Measurements from ENCODE around the gene CDC42BPA.
"Not testable (repeated sequence)": the region's sequence is repeated elsewhere in the genome, so short reads cannot be mapped to it uniquely, and the experiment has no call there.

DNA sequence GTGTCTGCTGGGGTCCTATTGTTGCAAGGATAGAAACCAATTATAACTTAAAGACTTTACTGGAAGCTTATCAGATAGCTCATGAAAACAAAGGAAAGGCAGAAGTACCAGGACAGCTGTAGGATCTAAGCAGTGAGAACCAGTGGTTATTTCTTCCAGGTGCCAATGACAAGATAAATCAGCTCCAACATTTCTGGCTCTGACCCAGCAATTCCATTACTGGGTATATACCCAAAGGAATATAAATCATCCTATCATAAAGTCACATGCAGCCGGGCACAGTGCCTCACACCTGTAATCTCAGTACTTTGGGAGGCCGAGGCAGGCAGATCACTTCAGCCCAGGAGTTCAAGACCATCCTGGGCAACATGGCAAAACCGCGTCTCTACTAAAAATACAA is 17.8 kb upstream of the CDC42BPA start:
- not testable (repeated sequence) for TF ChIP-seq EZH2 (IDR thresholded peaks at IDR 0.05); POLR2AphosphoS5 (IDR thresholded peaks at IDR 0.05; ENCODE audit: borderline replicate concordance, low read depth, low read length); FOXP2 (optimal IDR thresholded peaks at IDR 0.05; ENCODE audit: control extremely low read depth, extremely low read length, insufficient read depth)

All from SK-N-MC (cell line).